ENCODE results near the gene SAT1. TPM values are rescaled to one million over a fixed set of nuclear protein-coding genes. Genes with fewer than 3 reads are reported as not detected.
A peak's percentile ranks its signal among the peaks of the same experiment; 100 is the strongest.

Gene SAT1
- total RNA-seq, 6 experiments from 2014 or later: 215 to 640 (median 291) TPM

GRCh38 chrX:23832721-23833120 is 49.7 kb downstream of the SAT1 start:
- ATAC-seq (peak in 1 of 4 donors; percentile 17), DNase-seq (no peak)
- Histone ChIP-seq H3K9me3 (no peaks in the 10 kb centered on the region), H3K27ac (no peak overlapping the region), H3K4me1 (no peaks in the 10 kb centered on the region), H3K36me3 (no peaks in the 10 kb centered on the region), H3K4me3 (no peak overlapping the region), H3K27me3 (no peaks in the 10 kb centered on the region)
- TF ChIP-seq CTCF (IDR thresholded peaks at IDR 0.05) (no peak), POLR2A (IDR thresholded peaks at IDR 0.05) (no peak)
- intact Hi-C loops (cut with DNase I): no loop called here
- 54% methylated on average over 1 of the region's 1 CpG for whole genome bisulfite sequencing (ENCODE audit: insufficient coverage, low coverage, low lambda C conversion rate, missing lambda C conversion rate)

Small RNA genes within 50 kb of the gene (small RNA-seq; reads per million reads assigned to genes)
- 0 reads per million in 2 experiments for gene RF00019

Other genes with a start within 250 kb of the SAT1 start
- gene PRDX4, start 115.7 kb upstream of the SAT1 start, total RNA-seq: 100 to 1,000 TPM; 120 to 345 (median 198) TPM
- gene ACOT9, start 39.9 kb upstream of the SAT1 start, total RNA-seq: 10 to 100 TPM in 5 of 6 experiments, 1 to 10 TPM in 1; 8.9 to 20.2 (median 14.6) TPM
- gene APOO, start 124.8 kb downstream of the SAT1 start, total RNA-seq: 10 to 100 TPM in 5 of 6 experiments, 1 to 10 TPM in 1; 9.8 to 17.3 (median 12.2) TPM
- gene CXorf58, start 124.8 kb downstream of the SAT1 start, total RNA-seq: not detected
- 1 to 10 TPM; 4.7 to 6.7 (median 6.0) TPM for gene KLHL15, start 244.0 kb downstream of the SAT1 start, total RNA-seq